GM21717 (cell line): ENCODE data around the gene CNPY4.
"Not testable (repeated sequence)": the region's sequence is repeated elsewhere in the genome, so short reads cannot be mapped to it uniquely, and the experiment has no call there.

Experiments used
- ATAC-seq: cut with Tn5 transposase; IDR thresholded peaks from one replicate; pipeline ENCODE4 v1.9.1; 2021; ENCODE audit warnings: mild to moderate bottlenecking, moderate library complexity; ENCODE audit not compliant: unreplicated experiment

CNPY4 gene

GRCh38 chr7:100146350-100146749 is 26.9 kb downstream of the CNPY4 start:
- not testable (repeated sequence) for ATAC-seq

DNA sequence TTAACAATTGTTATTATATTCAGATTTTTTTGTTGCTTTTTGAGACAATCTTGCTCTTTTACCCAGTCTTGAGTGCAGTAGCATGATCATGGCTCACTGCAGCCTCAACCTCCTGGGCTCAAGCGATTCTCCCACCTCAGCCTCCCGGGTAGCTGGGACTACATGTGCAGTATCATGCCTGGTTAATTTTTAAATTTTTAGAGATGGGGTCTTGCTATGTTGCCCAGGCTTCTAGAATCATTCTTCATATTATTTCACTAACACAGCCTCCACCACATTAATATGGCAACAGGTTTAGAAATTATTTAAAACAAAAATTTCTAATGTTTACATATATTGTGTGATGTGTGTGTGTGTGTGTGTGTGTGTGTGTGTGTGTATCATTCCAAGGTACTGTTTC is 27.8 kb downstream of the CNPY4 start:
- no peak for ATAC-seq

- ATAC-seq = no peak
Measured at GRCh38 chr7:100148225-100148558, 28.8 kb downstream of the CNPY4 start.

GRCh38 chr7:100148559-100149328 is 29.3 kb downstream of the CNPY4 start, which contains the start of gene LAMTOR4:
LAMTOR4 (plus strand) TSS chr7:100148918; CDS start chr7:100148973, 55 bp downstream.
- ATAC-seq = peak; percentile 96

GRCh38 chr7:100152404-100152803 is 33.0 kb downstream of the CNPY4 start:
- ATAC-seq = no peak

GRCh38 chr7:100152937-100153666 is 33.7 kb downstream of the CNPY4 start:
- no peak for ATAC-seq

DNA sequence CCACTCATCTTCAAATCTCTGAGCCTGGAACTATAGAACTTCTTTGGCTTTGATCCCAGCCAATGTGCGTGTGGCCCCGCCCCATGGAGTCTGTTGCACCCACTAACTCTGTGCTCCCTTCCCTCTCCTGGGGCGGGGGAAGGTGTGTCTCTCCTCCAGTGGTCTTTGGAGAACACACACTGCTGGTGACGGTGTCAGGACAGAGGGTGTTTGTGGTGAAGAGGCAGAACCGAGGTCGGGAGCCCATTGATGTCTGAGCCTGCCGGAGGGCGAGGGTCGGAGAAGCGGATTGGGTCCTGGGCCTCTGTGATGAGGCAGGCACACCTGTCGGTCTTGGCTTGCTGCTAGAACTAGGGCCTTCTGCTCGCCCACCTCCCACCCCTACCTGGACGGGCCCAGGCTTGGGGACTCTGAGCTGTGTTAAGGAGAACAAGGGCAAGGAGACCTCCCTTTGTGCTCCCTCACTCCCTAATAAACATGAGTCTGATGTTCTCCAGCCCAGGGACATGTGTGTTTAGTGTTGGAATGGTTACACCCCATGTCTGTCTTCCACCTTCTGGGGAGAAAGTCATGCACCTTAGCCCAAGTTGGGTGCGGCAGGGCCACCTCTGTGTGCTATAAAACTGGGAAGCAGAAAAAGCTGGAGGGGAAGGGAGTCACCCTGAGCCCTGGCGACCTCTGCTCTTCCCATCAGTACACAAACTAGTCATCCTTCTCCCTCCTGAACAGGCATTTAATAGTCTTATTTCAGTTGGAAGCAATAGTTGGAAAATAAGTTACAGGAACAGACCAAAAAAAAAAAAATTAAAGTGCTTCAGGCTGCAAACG is 34.5 kb downstream of the CNPY4 start:
- no peak for ATAC-seq

DNA sequence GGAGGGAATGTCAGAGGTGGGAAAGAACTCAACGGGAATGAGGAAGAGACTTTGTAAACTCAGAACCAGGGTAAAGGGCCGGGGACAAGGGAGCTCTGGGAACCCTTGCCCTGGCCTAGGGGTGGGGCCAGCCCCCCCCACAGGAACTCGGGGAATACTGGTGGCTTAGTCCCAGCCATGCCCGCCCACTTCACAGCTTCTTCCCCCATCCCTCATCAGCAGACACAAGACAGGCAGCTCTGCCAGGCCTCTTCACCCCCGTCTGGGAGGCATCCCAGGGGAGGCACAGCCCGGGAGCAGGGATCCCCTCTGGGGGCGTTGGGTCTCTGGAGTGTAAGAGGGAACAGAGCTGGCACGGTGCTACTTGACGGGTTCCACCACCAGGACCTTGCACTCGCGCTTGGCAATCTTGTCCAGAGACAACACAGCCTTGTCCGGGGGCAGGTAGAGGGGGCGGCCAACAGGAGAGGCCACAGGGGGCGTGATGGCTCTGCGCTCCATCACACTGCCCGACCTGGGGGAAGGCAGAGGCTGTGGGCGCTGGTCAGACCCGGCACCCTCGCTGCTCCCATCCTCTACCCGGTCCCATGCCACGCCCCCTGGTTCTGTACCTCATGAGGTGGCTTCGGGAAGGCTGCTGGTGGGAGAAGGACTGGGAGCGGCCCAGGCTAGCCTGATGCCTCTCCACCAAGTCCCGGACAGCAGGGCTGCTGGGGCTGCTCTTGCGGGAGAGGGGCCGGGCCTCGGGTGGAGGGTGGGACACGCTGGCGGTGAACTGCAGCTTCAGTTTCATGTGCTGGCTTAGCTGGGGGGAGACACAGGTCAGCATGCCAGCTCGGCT is 35.4 kb downstream of the CNPY4 start:
- no peak for ATAC-seq

DNA sequence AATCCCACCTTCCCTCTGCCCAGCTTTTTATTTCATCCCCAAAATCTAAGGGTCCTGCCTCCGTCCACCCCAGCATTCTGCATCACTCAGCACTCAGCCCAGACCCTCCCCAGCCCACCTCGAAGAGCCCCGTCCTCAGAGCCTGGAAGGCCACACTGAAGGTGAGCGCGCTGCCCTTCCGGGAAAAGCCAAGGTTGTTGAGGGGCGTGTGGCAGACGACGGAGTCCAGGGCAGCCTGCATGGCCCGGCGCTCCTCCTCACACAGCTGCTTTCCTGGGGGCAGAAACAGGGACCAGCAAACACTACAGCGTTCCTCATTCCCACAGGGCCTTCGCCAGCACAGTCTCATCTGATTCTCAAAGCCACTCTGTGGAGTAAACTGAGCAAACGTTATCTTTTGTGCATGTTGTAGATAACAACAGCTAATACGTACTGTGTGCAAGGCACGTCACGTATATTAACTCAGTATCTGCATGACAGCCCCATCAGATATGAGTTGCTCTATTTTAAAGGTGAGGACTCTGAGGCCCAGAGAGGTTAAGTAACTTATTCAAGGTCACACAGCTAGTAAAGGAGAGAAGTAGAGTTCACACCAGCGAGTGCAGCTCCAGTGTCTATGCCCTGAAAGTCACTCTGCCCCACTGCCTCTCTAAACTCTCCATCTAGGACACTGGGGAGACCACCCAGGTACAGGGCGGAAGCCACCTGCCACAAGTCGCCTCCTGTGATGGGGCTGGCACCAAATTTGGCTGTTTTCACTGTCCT is 36.3 kb downstream of the CNPY4 start:
- ATAC-seq = no peak

GRCh38 chr7:100156331-100157068 is 37.1 kb downstream of the CNPY4 start:
- ATAC-seq = no peak

- ATAC-seq = no peak
Measured at GRCh38 chr7:100157069-100157333, 37.6 kb downstream of the CNPY4 start.

DNA sequence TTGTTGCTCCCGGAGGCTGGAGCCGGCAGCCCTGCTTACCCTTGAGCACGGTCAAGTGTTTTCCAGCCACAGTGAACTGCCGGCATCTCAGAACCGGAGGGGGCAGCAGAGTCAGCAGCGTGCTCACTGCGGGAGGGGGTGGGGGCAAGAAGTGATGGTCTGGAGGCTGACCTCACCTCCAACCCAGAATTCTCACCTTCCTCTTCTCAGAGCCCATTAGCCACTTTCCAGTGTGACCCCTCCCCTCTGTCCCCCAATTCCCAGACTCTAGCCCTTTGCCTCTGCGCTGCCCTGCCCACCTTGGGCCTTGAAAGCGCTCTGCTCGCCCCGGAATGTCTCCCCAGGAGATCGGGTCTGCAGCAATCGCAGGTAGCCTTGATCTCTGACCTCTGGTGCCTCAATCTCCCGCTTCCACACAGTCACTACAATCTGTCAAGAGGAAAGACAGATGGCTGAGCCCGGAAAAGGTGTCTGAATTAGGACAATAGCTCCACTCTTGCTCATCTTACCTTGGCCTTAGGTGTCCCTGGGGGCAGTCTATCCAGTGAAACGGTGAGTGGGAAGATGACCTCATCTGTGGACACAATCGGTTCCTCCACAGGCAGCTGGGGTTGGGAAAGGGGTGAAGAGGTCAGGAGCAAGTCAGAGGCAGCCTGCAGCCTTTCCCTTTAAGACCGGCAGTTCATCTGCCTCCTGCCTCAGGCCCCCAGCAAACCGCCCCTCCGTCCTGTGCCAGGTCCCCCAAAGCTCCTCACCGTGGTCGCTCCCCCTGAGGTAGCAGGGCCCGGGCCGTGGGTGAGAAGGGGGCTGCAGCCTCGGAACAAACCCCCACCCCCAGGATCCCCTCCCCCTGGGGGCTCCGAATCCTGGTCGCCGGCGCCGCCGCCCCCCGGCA is 38.1 kb downstream of the CNPY4 start:
- no peak for ATAC-seq

GRCh38 chr7:100158229-100159098 is 39.0 kb downstream of the CNPY4 start, which contains the start of gene TRAPPC14:
TRAPPC14 (minus strand) TSS chr7:100158723; CDS start chr7:100158499, 224 bp downstream.
- no peak for ATAC-seq

GRCh38 chr7:100159099-100159623 is 39.7 kb downstream of the CNPY4 start:
- ATAC-seq = no peak

DNA sequence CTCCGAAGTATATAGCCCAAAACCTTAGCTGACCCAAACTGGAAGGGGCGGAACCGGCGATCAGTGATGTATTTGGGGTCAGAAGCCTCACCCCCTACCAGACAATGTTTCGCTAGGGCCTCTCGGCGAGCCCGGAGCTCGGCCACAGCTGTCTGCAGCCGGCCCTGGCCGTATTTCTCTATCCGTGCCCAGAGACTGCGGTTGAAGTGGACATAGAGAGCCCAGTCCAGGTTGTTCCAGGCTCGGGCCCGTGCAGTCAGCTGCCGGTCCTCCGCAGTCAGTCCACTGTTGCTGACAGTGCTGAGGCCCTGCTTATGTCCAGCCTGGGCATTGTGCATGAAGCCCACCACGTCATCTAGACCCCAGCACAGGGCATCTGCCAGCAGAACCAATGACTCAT is 40.6 kb downstream of the CNPY4 start:
- ATAC-seq = no peak

DNA sequence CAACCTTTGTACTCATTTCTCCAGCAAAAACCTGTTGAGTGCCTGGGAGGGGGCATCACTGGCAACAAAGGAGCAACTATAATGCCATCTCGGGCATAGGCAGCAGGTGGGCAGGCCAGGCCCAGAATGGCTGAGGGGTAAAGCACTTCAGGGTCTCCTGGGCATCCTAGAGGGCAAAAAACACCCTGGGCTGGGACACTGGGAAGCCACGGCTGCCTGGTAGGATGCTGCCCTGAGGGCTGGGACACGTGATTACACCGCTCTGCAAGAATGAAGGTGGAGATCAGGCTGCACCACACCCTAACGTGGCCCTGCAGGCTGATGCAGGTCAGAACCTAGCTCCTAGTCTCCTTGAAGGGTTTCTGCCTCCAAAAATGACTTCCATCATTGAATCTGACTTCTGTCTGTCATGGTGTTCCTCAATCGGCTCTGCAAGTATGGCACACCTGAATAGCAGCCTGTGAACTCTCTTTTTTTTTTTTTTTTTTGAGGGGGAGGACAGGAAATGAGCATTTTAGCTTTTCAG is 43.6 kb downstream of the CNPY4 start:
- no peak for ATAC-seq

DNA sequence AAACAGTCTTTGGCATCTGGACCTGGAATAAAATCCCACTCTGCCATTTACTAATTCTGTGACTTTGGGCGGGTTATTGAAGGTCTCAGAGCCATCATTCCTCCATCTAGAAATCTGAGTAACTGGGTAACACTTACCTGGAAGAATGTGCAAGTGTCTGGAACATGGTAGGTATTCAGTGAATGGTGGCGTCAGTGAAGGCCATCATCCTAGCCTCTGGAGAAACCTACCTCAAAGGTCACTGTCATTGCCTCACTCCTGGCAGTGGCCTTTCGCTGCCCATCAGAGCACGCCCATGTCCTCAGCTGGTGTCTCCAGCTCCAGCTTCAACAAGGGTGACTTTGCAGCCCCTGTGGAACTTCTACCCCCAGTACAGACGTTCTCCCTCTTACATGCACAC is 44.4 kb downstream of the CNPY4 start:
- ATAC-seq = no peak
